Measurements from ENCODE around the gene MBD4.

Gene MBD4

GRCh38 chr3:129383292-129383860 is 56.4 kb downstream of the MBD4 start:
- H3K9me3 ChIP-seq (ENCODE audit: control insufficient read depth, insufficient read depth, low read length), result 0 out of 2 replicates have a peak, but pooled peaks cover 4% of the 10 kb centered on the region
- peaks cover 10% of the 10 kb centered on the region for H3K4me1 ChIP-seq (ENCODE audit: insufficient read depth, low read length)
- no peaks in the 10 kb centered on the region for H3K36me3 ChIP-seq (ENCODE audit: insufficient read depth, low read length)
- no peak overlapping the region for H3K9ac ChIP-seq (ENCODE audit: low read depth, low read length)

- Histone ChIP-seq H3K9me3 (ENCODE audit: control insufficient read depth, insufficient read depth, low read length) (peaks cover 8% of the 10 kb centered on the region), H3K4me1 (ENCODE audit: insufficient read depth, low read length) (peaks cover 5% of the 10 kb centered on the region), H3K36me3 (ENCODE audit: insufficient read depth, low read length) (no peaks in the 10 kb centered on the region), H3K9ac (ENCODE audit: low read depth, low read length) (no peak overlapping the region; the same call in 1 of the 2 replicates)
Measured at GRCh38 chr3:129382366-129382765, 57.4 kb downstream of the MBD4 start.

Data from ES-I3 (cell line).